HepG2 (cell line): ENCODE results near the gene ITGB7. TPM values are rescaled to one million over a fixed set of nuclear protein-coding genes. Genes with fewer than 3 reads are reported as not detected.

Experiments
- ARNTL ChIP-seq: sonication (generic); formaldehyde crosslinking; IDR thresholded peaks from 2 replicates; pipeline ENCODE4 v1.4.0; 2020; ENCODE audit warnings: mild to moderate bottlenecking, missing genetic modification reagents
- BCL6 ChIP-seq: IDR thresholded peaks from 2 replicates; pipeline ENCODE4 v1.6.1; 2016; ENCODE audit warnings: missing genetic modification reagents, missing compliant biosample characterization
- FOSL2 ChIP-seq: sonication (generic); formaldehyde crosslinking; IDR thresholded peaks from 2 replicates; pipeline ENCODE4 v1.4.0; 2020; ENCODE audit warnings: missing genetic modification reagents
- FOXA3 ChIP-seq: IDR thresholded peaks from 2 replicates; pipeline ENCODE4 v1.6.1; 2016; ENCODE audit warnings: missing genetic modification reagents, missing compliant biosample characterization
- HNF4A ChIP-seq: sonication (generic); formaldehyde crosslinking; IDR thresholded peaks from 2 replicates; pipeline ENCODE4 v1.4.0; 2020; ENCODE audit warnings: missing genetic modification reagents
- MTF2 ChIP-seq: sonication (generic); formaldehyde crosslinking; IDR thresholded peaks from 2 replicates; pipeline ENCODE4 v1.5.0; 2020; ENCODE audit warnings: missing genetic modification reagents, borderline replicate concordance
- RARA ChIP-seq: IDR thresholded peaks from 2 replicates; pipeline ENCODE4 v1.6.1; 2016; ENCODE audit warnings: missing genetic modification reagents, missing compliant biosample characterization
- SOX13 ChIP-seq, 3 experiments: fragments of 450-650 bp in 1 of 3; sonication (generic) in 1 of 3; formaldehyde crosslinking in 1 of 3; IDR thresholded peaks in 2 of 3; conservative IDR thresholded peaks in 1 of 3; 2 replicates each; pipeline versions ENCODE4 v1.5.0 to v1.6.1; 2016 to 2020; ENCODE audit warnings: antibody characterized with exemption in 1 of 3, mild to moderate bottlenecking in 1 of 3, missing compliant biosample characterization in 1 of 3, missing genetic modification reagents in 1 of 3, moderate library complexity in 1 of 3
- SRSF4 ChIP-seq: fragments of 200-400 bp; formaldehyde crosslinking; IDR thresholded peaks from one replicate; pipeline ENCODE4 v1.6.1; 2018; ENCODE audit warnings: mild to moderate bottlenecking, low read depth, low read length, moderate library complexity; ENCODE audit not compliant: poor library complexity, severe bottlenecking
- ZFP36L1 ChIP-seq: sonication (generic); formaldehyde crosslinking; IDR thresholded peaks from 2 replicates; pipeline ENCODE4 v1.8.0; 2022; ENCODE audit warnings: mild to moderate bottlenecking, missing genetic modification reagents, moderate library complexity
- ZFP37 ChIP-seq: sonication (generic); formaldehyde crosslinking; IDR thresholded peaks from 2 replicates; pipeline ENCODE4 v1.4.0; 2020; ENCODE audit warnings: missing genetic modification reagents, borderline replicate concordance
- ZFP90 ChIP-seq: sonication (generic); formaldehyde crosslinking; IDR thresholded peaks from 2 replicates; pipeline ENCODE4 v1.8.0; 2022; ENCODE audit warnings: missing genetic modification reagents, mild to moderate bottlenecking, inconsistent platforms, borderline replicate concordance
- ZKSCAN5 ChIP-seq: sonication (generic); formaldehyde crosslinking; IDR thresholded peaks from 2 replicates; pipeline ENCODE4 v1.5.1; 2020; ENCODE audit warnings: mild to moderate bottlenecking, missing genetic modification reagents
- ZNF501 ChIP-seq: sonication (generic); formaldehyde crosslinking; IDR thresholded peaks from 2 replicates; pipeline ENCODE4 v1.5.1; 2020; ENCODE audit warnings: mild to moderate bottlenecking, moderate library complexity, missing genetic modification reagents
- ZNF615 ChIP-seq: sonication (generic); formaldehyde crosslinking; IDR thresholded peaks from 2 replicates; pipeline ENCODE4 v1.5.0; 2020; ENCODE audit warnings: mild to moderate bottlenecking, missing genetic modification reagents, borderline replicate concordance
- ZNF678 ChIP-seq: sonication (generic); formaldehyde crosslinking; IDR thresholded peaks from 2 replicates; pipeline ENCODE4 v1.4.0; 2020; ENCODE audit warnings: mild to moderate bottlenecking, missing genetic modification reagents
- ZNF816 ChIP-seq: sonication (generic); formaldehyde crosslinking; IDR thresholded peaks from 2 replicates; pipeline ENCODE4 v1.8.0; 2022; ENCODE audit warnings: missing genetic modification reagents, mild to moderate bottlenecking, borderline replicate concordance
- polyA plus RNA-seq, 8 experiments: library from polyadenylated mRNA; depleted of rRNA in 3 of 8; stranded (reverse) in 7 of 8; unstranded in 1 of 8; fragments of >200 nt; fragmentation: Illumina TruSeq in 4 of 8; extraction: Trizol in 4 of 8; gene quantifications; 2 replicates each; pipeline versions ENCODE4 v1.2.1 to v1.2.3, GENCODE V29; 2011 to 2016; ENCODE audit warnings: low read depth in 4 of 8, missing spikeins in 1 of 8, mixed read lengths in 1 of 8; ENCODE audit not compliant: insufficient read depth in 1 of 8
- total RNA-seq, 5 experiments: library from RNA; depleted of rRNA; stranded (reverse); fragments of >200 nt; fragmentation: Illumina TruSeq; extraction: Trizol; gene quantifications; 2 replicates each; pipeline ENCODE4 v1.2.3, GENCODE V29; 2016; ENCODE audit warnings: low read depth in 1 of 5
- TF ChIP-seq, protein P1 (sequence below): sonication (generic); formaldehyde crosslinking; IDR thresholded peaks from 2 replicates; pipeline ENCODE4 v1.4.0; 2020; ENCODE audit warnings: mild to moderate bottlenecking, missing genetic modification reagents
- TF ChIP-seq, protein P2 (sequence below): IDR thresholded peaks from 2 replicates; pipeline ENCODE4 v1.4.0; 2020; ENCODE audit warnings: mild to moderate bottlenecking, missing genetic modification reagents

Gene ITGB7
- total and polyA plus RNA-seq, 2 of the 13 experiments (the other 11 are each of a cell fraction or from before 2014, with no cell fraction given), result 0.16 to 0.18 TPM

DNA sequence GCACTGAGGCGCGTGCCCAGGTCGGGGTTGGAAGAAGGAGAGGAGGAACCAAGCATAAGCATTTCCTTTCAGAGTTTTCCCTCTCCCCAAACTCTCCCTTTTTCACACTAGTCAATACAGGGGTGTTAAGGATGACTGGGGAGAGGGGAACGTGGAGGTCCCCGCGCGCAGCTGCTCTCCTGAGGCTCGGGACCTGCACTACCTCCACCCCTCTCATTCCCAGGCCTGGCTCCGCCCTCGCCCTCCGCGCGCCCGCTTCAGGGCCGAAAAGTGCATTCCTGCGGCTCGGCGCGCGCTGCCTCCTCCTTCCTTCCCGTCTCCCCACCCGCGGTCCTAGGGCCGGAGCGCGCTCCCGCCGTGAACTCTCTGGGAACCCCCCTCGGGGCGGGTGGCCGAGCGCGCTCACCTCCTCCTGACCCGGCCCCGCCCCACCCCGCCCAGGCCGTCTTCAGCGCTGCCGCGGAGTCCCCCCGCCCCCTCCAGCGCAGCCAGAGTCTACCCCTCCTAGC is 13.7 kb upstream of the ITGB7 start (continued):
- TF ChIP-seq, protein P1, sequence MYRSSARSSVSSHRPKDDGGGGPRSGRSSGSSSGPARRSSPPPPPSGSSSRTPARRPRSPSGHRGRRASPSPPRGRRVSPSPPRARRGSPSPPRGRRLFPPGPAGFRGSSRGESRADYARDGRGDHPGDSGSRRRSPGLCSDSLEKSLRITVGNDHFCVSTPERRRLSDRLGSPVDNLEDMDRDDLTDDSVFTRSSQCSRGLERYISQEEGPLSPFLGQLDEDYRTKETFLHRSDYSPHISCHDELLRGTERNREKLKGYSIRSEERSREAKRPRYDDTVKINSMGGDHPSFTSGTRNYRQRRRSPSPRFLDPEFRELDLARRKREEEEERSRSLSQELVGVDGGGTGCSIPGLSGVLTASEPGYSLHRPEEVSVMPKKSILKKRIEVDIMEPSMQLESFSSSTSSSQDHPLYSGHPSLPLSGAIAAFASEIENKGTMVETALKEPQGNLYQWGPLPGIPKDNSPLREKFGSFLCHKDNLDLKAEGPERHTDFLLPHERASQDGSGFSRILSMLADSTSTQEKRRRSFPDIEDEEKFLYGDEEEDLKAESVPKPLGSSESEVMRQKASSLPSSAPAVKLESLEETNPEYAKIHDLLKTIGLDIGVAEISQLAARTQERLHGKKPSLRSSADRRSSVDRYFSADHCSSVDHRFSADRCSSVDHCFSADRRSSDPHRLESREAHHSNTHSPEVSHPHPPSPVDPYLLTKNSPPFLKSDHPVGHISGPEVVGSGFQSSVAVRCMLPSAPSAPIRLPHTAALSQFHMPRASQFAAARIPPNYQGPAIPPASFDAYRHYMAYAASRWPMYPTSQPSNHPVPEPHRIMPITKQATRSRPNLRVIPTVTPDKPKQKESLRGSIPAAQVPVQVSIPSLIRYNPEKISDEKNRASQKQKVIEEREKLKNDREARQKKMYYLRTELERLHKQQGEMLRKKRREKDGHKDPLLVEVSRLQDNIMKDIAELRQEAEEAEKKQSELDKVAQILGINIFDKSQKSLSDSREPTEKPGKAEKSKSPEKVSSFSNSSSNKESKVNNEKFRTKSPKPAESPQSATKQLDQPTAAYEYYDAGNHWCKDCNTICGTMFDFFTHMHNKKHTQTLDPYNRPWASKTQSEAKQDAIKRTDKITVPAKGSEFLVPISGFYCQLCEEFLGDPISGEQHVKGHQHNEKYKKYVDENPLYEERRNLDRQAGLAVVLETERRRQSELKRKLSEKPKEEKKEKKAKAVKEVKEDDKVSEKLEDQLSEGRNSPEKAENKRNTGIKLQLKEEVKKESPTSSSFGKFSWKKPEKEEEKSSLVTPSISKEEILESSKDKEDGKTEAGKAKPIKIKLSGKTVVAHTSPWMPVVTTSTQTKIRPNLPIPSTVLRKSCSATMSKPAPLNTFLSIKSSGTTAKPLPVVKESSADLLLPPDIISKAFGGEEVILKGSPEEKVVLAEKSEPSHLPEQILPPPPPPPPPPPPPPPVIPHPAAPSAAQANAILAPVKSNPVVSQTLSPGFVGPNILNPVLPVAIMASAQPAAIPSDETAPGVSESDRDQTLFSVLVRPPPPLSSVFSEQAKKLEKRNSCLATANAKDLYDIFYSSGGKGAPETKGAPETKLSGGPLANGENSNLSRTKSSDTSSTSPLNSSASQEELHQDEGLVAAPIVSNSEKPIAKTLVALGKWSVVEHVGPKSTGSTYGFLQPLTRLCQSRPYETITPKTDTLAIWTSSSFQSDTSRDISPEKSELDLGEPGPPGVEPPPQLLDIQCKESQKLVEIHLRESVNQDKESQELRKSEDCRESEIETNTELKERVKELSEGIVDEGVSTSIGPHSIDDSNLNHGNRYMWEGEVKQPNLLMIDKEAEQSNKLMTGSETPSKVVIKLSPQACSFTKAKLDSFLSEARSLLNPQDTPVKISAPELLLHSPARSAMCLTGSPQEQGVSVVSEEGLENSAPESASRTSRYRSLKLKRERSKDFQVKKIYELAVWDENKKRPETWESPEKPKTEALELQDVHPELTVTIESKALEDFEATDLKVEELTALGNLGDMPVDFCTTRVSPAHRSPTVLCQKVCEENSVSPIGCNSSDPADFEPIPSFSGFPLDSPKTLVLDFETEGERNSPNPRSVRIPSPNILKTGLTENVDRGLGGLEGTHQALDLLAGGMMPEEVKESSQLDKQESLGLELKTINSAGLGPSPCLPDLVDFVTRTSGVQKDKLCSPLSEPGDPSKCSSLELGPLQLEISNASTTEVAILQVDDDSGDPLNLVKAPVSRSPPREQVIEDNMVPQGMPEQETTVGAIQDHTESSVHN (CRISPR knock-in tag), result no peak
- TF ChIP-seq, protein P2, sequence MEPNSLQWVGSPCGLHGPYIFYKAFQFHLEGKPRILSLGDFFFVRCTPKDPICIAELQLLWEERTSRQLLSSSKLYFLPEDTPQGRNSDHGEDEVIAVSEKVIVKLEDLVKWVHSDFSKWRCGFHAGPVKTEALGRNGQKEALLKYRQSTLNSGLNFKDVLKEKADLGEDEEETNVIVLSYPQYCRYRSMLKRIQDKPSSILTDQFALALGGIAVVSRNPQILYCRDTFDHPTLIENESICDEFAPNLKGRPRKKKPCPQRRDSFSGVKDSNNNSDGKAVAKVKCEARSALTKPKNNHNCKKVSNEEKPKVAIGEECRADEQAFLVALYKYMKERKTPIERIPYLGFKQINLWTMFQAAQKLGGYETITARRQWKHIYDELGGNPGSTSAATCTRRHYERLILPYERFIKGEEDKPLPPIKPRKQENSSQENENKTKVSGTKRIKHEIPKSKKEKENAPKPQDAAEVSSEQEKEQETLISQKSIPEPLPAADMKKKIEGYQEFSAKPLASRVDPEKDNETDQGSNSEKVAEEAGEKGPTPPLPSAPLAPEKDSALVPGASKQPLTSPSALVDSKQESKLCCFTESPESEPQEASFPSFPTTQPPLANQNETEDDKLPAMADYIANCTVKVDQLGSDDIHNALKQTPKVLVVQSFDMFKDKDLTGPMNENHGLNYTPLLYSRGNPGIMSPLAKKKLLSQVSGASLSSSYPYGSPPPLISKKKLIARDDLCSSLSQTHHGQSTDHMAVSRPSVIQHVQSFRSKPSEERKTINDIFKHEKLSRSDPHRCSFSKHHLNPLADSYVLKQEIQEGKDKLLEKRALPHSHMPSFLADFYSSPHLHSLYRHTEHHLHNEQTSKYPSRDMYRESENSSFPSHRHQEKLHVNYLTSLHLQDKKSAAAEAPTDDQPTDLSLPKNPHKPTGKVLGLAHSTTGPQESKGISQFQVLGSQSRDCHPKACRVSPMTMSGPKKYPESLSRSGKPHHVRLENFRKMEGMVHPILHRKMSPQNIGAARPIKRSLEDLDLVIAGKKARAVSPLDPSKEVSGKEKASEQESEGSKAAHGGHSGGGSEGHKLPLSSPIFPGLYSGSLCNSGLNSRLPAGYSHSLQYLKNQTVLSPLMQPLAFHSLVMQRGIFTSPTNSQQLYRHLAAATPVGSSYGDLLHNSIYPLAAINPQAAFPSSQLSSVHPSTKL (CRISPR knock-in tag), result peak; percentile 35; the same call in 1 of the 2 replicates
- TF ChIP-seq ZKSCAN5 (CRISPR knock-in tag), result no peak
- no peak for TF ChIP-seq SOX13 (IDR thresholded peaks at IDR 0.05)
- TF ChIP-seq SOX13 (CRISPR knock-in tag; conservative IDR thresholded peaks at IDR 0.05 in 1 of 2, IDR thresholded peaks at IDR 0.05 in 1 of 2), result peak in 1 of 2 experiments; percentile 31; a peak in 1 of 4 replicates
- no peak; the same call in 1 of the 2 replicates for TF ChIP-seq FOXA3 (CRISPR knock-in tag)
- TF ChIP-seq ZNF816, result no peak
- TF ChIP-seq ZFP37 (CRISPR knock-in tag), result no peak
- no peak for TF ChIP-seq SRSF4
- TF ChIP-seq BCL6 (CRISPR knock-in tag), result peak; percentile 65
- TF ChIP-seq ZNF615 (CRISPR knock-in tag), result no peak
- no peak for TF ChIP-seq ZNF501 (CRISPR knock-in tag)
- TF ChIP-seq ZFP90 (CRISPR knock-in tag), result no peak
- TF ChIP-seq ZNF678 (CRISPR knock-in tag), result no peak
- TF ChIP-seq MTF2, result peak; percentile 4; the same call in 1 of the 2 replicates
- peak; percentile 93 for TF ChIP-seq RARA (CRISPR knock-in tag)
- no peak for TF ChIP-seq HNF4A
- TF ChIP-seq FOSL2, result no peak
- TF ChIP-seq ZFP36L1 (CRISPR knock-in tag), result no peak
- TF ChIP-seq ARNTL (CRISPR knock-in tag), result no peak
